GM18505 (cell line): ENCODE measurements around the gene ANKS4B.
"Not testable (repeated sequence)": the region's sequence is repeated elsewhere in the genome, so short reads cannot be mapped to it uniquely, and the experiment has no call there.

Experiments used
- ATAC-seq: cut with Tn5 transposase; IDR thresholded peaks from one replicate; pipeline ENCODE4 v1.9.1; 2021; ENCODE audit not compliant: unreplicated experiment
- POLR2A ChIP-seq: IDR thresholded peaks from 4 replicates; pipeline ENCODE4 v1.6.1; 2011; ENCODE audit warnings: borderline replicate concordance; ENCODE audit not compliant: insufficient read depth, insufficient read length; ENCODE audit errors: extremely low read depth

ANKS4B gene, protein sequence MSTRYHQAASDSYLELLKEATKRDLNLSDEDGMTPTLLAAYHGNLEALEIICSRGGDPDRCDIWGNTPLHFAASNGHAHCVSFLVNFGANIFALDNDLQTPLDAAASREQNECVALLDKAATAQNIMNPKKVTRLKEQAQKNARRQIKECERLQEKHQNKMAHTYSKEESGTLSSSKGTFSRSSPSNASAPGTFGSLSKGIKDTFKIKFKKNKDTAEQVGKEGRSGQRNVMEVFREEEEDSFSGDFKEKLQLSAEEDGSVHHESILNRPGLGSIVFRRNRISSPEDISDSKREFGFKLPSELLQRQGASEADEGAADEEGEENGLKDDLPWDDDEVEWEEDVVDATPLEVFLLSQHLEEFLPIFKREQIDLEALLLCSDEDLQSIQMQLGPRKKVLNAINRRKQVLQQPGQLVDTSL

DNA sequence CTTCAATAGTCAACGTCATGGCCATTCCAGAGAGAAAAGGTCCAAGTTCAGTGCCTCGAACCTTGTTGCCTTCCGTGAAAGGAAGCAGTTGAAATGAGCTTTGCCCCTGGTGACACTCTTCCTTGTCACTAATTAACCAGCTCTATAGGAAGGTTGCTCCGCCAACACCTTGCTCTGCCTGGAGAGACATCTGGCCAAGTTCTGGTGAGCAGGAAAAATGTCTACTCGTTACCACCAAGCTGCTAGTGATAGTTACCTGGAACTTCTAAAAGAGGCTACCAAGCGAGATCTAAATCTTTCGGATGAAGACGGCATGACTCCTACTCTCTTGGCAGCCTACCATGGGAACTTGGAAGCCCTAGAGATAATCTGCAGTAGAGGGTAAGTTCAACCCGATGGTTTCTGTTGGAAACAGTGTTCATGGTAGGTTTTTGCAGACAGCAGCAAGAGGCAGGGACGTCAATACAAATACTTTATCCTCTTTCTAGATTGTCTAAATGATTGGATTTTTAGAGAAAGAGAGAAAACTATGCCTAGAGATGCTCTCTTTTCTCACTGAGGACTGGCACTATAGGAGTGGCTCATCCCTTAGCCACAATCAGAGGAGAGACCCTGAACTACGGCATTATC, at the start of gene ANKS4B:
Gene ANKS4B (plus strand): TSS at position 179 of the 630 bp plus-strand sequence. CDS start 39 bp downstream, at position 218.
- no peak for ATAC-seq
- TF ChIP-seq POLR2A, result no peak

DNA sequence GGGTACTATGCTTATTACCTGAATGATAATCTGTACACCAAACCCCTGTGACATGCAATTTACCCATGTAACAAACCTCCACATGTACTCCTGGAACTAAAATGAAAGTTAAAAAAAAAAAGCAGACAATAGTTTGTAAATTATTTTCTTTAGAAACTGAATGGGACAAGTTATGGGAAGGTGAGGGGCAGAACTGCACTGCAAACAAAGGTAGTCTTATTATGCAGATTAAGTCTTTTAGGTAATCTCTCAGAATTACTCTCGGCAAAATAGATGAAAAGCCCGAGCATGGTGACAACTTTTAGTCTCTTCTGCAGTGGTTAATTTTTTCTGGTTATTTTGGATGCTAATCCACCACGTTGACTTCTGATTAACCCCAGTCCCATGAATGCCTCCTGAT, 49.5 kb upstream of the ANKS4B start:
- ATAC-seq, result no peak

DNA sequence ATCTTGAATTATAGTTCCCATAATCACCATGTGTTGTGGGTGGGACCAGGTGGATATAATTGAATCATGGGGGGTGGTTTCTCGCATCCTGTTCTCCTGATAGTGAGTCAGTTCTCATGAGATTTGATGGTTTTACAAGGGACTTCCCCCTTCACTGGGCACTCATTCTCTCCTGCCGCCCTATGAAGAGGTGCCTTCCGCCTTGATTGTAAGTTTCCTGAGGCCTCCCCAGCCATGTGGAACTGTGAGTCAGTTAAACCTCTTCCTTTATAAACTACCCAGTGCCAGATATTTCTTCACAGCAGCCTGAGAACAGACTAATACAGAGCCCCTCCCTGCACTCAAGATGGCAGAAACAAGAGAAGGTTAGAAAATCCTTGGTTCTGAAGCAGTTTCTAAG, 48.7 kb upstream of the ANKS4B start:
- TF ChIP-seq POLR2A, result no peak
- no peak for ATAC-seq

More for the DNA sequence above, 49.5 kb upstream of the ANKS4B start:
- TF ChIP-seq POLR2A, result no peak

DNA sequence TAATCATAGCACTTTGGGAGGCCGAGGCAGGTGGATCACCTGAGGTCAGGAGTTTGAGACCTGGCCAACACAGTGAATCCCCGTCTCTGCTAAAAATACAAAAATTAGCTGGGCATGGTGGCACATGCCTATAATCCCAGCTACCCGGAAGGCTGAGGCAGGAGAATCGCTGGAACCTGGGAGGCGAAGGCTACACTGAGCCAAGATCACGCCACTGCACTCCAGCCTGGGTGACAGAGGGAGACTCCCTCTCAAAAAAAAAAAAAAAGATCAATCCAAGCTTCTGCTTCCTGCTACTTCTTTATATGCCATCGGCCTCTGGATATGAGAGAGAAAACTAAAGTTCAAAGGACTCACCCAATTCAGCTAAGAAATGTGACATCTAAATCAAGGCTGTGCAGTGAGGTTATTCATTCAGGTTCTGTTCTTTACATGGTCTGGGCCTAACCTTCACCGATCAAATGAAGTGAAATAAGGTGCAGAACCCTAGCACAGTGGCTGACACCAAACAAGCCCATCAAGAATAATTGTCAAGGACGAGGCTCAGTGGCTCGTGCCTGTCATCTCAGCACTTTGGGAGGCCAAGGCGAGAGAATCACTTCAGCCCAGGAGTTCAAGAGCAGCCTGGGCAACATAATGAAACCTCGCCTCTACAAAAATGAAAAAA, 47.7 kb upstream of the ANKS4B start:
- ATAC-seq, result no peak
- TF ChIP-seq POLR2A, result no peak

DNA sequence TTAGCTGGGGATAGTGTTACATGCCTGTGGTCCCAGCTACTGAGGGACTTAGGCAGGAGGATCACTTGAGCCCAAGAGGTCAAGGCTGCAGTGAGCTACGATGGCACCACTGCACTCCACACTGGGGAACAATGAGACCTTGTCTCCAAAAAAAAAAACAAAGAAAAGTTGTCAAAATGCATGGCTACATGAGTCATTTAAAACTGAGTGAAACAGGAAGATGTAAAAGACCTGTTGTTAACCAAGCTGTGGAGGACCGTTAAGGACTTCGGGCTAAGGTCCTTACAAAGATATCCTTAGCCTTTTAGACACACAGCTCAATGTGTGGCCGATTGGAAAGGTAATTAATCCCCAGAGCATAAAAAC, 47.2 kb upstream of the ANKS4B start:
- TF ChIP-seq POLR2A, result no peak
- ATAC-seq, result no peak

DNA sequence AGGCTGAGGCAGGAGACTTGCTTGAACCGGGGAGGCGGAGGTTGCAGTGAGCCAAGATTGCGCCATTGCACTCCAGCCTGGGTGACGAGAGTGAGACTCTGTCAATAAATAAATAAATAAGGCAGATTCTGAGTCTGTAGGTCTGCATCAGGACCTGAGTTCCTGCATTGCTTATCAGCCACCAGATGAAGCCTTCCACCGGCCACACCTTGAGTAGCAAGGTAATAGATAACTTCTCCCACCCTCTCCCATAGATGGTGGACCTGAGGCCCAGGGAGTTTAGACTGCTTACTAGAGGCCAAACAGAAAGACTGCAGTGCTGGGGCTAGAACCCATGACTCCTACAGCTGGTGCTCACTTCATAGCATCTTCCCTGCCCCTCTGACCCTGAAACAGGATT, 44.2 kb upstream of the ANKS4B start:
- TF ChIP-seq POLR2A, result no peak
- ATAC-seq, result no peak

DNA sequence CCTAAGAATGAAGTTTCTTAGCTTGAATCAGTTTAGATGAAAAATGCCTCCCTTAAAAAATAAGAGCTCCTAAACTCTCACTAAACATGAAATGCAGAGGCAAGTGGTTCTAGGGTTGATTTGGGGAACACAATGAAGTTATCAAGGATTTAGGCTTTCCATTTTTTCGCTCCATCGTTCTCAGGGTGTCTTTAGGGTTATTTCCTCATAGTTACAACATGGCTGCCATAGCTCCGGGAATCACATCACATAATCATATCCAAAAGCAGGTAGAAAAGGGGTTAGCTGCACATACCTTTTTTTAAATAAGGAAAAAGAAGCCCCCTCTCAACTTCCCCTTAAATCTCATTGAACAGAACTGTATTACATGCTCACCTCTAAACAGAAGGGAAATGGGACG, 43.5 kb upstream of the ANKS4B start:
- no peak for TF ChIP-seq POLR2A
- ATAC-seq, result no peak

DNA sequence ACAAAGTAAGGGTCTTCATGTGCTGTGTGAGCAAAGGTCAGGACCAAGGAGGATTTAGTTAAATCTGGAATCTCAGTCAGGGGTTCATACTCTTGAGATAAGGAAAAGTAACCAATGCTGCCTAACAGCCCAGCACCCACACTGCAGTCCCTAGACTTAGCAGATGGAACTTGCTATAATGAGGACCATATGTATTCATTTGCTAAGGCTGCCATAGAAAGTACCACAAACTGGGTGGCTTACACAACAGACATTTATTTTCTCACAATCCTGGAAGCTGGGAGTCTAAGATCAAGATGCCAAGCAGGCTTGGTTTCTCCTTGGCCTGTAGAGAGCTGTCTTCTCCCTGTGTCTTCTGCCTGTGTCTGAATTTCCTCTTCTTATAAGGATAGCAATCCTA, 42.9 kb upstream of the ANKS4B start:
- no peak for ATAC-seq
- TF ChIP-seq POLR2A, result no peak

DNA sequence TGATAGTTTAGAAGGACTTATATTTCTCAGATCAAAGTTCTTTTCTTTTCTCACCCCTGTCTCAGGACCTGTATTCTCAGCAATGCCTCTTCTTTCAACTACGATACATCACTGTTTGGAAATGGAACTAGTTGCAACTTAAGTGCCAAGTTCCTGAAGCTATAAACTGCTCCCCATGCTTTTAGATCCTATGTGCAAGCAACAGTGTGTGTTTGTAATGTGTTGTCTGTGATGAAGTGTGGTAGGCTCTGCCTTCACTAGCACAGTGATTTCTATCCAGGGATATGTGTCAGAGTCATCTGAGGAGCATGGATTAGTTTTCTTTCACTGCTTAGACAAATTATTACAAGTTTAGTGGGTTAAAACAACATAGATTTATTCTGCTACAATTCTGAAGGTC, 40.5 kb upstream of the ANKS4B start:
- no peak for TF ChIP-seq POLR2A
- no peak for ATAC-seq

DNA sequence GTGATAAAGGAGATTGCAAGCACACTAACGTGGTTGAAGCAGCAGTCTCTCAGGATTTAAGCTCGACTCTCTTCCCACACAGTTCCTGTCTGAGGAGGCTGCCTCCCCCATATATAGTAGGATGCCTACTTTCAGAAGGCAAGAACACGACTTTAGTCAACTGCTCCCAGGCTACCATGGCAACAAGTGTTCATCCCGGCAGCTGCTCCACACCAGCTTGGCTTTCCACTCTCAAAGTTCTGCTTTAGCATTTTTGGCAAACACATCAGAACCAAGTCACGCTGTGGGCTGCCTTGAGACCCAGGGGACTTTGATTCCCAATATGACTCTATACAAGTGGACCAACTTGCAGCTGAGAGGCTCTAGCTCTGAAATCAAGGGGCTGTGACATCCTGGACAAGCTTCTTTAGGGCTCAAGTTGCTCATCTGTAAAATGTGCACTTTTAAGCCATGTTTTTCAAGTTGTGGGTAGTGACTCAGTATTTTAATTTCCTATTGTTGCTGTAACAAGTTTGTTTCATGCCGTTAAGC, 38.7 kb upstream of the ANKS4B start:
- TF ChIP-seq POLR2A, result no peak
- ATAC-seq, result no peak

DNA sequence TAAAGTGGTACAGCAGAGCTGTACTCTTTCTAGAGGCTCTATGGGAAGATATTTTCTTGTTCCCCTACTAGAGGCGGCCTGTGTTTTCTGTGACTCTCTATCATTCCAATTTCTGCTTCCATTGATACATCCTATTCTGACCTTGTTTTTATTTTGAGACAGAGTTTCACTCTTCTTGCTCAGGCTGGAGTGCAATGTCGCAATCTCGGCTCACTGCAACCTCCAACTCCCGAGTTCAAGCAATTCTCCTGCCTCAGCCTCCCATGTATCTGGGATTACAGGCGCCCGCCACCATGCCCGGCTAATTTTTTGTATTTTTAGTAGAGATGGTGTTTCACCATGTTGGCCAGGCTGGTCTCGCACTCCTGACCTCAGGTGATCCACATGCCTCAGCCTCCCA, 38.2 kb upstream of the ANKS4B start:
- ATAC-seq, result not testable (repeated sequence)

DNA sequence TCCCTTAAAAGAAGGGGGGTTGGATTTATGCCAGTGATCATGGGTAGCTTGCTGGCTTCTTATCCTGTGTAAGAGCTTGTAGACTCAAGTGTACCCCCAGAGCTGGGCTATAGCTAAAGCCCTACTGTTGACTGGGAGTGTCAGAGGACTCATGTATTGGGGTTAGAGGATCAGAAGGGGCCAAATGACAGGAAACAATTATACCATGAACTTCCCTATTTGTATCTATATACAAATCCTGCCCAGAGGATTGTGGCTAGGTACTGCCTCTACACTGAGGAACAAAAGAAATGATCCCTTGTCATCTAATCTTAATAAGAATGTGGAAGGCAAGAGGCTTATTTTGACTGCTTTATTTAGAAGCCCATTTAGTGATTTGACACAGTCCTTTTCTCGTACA, 36.4 kb upstream of the ANKS4B start:
- ATAC-seq, result no peak
- no peak for TF ChIP-seq POLR2A

DNA sequence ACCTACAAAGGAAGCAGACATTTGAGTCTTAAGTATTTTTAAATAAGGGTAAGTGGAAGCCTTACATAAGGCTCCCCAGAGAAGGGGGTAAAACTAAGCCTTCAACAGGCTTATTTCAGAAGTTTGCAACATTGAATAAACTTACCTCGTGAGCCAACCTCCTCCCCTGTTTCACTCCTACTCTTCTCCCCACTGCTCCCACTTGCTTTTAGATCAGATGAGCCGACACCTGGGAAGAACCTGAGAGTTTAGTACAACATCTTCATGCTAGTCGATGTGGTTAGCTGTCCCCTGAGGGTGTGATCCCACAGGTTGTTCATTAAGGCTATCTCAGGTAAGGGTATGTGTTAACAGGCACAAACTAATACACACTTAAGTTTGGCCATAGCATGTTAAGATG, 35.9 kb upstream of the ANKS4B start:
- no peak for ATAC-seq
- no peak for TF ChIP-seq POLR2A
